Fibroblast of skin of right biceps (primary cell): ENCODE data around the gene GARNL3.

Experiments used
- DNase-seq: peaks from one replicate; pipeline ENCODE4 v3.0.0-alpha.2; 2013

Gene GARNL3

DNA sequence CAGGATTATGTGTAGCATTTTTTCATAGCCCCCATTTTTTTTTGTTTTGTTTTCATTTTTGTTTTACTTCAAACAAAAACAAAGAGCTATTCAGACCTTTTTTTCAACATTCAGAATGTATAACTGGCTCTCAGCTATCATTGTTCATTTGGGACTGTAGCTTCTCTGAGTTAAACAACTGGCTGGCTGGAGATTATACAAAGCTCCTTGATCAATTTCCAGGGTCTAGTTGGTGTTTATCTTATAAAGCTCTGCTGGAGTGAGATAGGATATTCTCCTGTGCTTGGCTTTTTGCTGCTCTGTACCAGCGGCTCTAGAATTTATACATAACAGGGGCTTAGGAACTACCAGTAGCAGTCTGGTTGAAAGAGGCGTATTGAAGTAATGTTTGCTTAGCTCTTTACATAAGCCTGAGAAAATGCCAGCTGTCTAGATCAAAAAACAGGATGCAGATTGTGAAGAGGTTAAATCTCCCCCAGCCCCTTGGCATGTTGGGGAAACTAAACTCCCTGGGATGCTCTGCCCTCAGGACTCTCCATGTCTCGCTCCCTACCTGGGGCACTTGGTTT is 15.2 kb downstream of the GARNL3 start:
- DNase-seq = no peak

DNA sequence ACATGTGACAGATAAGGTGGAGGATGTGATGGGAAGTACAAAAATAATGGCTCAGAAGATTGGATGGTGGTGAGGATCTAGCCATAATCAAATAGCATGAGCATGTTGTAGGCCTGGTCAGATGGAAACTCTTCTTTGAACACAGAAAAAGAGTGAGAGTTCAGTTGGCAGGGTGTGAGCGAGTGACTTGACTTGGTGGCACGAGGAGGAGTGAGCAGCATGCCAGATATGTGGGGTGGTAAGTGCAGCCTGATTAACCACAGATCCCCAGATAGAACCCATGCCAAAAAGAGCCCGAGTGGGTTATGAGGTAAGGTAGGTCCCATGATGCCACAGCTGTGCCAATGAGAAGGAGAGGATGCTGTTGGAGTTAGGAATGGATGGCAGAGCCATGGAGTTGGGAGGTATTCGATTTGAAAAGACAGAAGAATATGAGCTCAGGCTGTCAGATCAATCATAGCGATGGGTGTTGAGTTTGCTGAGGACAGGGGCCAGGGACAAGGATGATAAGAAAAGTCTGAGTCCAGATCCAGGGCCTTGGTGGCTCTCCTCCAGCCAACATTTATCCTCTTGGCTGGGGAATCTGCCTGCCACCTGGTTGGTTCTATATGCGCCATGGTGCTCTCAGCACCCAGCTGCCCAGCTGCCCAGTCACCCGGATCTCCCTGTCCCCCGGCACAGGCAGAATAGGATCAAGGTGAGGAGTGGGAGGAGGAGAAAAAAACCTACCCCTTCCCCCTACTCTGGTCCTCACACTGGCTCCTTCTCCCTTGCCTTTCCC is 16.5 kb downstream of the GARNL3 start:
- no peak for DNase-seq

DNA sequence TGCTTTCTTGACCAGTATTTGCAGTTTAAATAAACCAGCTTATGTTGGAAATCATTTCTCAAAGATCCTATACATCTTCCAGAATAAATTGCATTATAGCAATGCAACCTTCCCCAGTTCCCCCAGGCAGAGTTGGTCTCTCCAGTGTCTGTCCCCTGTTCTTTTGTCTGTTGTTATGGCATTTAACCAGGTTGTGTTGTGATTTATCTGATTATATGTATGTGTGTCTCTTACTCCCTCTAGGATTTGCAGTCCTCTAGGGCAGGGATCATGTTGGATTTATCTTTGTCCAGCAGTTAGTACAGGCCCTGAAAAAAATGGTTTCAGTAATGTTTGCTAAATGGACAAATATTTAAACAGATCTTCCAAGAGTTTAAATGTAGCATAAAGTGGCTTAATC is 17.3 kb downstream of the GARNL3 start:
- DNase-seq = no peak

DNA sequence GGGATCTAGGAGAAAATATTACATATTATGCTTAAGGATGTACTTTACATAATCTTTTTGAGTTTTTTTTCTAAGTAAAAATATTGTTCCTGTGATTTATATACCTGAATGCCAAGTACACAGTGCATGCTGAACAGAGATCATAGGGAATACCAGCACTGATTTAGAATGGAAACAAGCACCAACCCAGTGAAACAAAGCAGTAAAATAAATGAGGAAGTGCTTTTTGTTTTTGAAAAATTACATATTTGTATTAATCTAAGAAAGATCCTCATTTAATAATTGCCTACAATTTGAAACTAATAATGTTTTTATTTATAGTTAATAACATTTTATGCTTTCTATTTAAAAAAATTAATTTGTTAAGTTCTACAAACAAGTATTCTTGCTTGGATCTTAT is 18.0 kb downstream of the GARNL3 start:
- no peak for DNase-seq

DNA sequence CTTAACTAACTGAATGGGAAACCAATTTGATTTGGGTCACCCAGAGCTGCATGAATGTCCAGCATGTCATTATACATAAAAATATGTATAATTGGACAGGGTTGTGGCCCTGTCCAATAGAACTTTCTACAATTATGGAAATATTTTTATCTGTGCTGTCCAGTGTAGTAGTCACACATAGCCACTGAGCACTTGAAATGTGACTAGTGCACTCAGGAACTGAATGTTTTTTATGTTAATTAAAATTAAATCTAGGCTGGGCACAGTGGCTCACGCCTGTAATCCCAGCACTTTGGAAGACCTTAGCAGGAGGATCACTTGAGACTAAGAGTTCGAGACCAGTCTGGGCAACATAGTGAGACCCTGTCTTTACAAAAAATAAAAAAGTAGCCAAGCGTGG is 18.6 kb downstream of the GARNL3 start:
- DNase-seq = no peak

DNA sequence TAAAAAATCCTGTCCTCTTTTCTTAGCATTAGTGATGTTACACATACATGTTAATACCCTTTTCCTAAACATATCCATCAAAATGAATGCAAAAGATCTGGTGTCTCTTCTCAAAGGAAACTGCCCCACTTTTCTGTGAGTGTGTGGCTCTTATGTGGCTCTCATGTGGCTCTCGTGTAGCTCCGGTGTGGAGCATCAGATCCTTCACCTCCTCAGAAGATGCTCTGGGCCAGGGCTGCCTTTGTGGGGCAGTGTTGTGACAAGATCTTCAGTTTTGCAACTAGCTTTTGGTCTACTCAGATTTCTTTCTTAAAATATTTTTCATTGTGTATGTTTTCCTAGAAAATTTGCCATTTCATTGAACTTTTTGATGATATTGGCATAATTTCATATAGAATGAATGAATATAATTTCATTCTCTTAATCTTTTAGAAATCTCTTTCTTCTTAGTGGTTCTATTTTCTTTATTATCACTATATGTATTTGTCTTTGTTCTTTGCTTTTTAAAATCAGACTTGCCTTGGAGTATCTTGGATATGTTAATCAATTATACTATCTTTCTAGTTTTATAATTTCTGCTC is 19.4 kb downstream of the GARNL3 start:
- DNase-seq = peak; percentile 40

DNA sequence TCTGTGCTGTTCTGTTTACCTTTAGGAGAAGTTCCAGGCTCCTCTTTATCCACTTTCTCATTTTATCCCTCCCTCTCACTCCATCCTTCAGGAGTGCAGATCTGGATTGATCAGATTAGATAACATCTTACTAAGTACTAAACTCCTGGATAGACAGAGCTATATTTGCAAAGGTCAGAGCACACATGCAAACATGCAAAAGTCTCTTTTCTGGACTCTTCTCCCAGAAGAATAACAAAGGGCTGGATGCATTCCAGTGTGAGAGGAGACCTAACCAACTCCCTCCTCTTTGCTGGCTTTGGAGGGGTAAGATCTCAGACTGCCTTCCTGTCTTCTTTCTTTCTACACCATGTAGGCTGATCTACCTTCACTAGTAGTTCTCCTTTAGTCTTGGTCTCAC is 21.4 kb downstream of the GARNL3 start:
- DNase-seq = no peak

DNA sequence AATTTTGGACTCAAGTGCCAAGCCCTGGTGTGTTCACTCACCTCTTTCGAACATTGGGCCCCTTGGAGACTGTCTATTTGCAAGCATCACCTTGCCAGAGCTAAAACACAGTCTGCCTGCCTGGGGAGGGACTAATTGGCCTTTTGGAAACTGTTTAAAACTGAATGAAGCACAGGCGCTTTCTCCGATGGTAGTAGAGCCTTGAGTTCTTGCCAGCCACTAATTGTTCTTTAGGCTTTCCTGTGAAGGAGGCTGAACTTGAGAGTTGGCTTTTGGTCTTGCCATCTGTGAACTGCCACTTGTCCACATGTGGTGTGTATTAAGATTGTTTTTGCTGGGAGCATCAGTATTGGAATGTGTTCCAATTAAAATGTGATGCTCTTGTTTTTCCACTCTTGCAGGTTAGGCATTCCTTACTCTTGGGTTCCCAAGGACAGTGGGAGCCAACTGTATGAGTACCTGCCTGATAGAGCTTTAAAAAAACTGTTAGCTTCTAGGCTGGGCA is 26.0 kb downstream of the GARNL3 start:
- DNase-seq = no peak

DNA sequence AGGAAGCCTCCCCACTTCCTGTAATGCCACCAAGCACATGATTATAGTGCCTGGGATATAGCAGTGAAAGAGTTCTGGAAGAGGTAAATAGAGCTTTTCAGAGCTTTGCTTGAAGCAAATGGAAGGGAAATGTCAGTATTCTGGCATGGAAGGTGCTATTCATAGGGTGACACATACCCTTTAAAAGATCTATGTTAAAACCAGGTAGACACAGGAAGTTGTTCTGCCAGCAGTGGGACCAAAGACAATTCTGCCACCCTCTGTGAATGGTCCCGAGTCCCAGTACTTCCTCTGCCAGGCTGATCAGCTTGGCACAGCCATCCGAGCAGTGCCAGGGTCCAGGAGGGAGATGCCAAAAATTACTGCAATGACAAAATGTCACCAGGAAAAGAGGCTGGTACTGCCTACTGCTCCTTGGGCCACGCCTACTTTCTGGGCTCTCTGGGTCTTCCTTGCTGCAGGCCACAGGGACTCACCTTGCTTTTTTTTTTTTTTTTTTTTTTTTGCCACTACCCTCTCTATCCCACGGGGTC is 26.7 kb downstream of the GARNL3 start:
- no peak for DNase-seq

DNA sequence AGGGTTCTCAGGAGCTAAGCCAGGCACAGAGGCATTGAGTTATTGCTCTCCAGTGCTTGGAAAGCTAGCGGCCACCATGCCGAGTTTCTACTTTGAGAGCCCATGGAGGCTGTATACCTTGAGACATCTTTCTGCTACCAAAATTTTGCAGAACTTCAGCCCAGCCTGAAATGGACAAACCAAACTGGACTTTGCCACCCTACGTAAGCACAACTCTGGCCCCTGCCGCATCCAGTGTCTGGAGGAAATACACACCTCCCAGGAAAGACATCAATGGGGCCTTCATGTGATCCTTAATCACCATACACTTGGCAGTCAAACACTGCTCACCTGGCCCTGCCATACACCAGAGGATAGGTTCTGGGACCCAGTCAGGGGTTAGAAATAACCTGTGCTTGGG is 27.8 kb downstream of the GARNL3 start:
- DNase-seq = no peak

DNA sequence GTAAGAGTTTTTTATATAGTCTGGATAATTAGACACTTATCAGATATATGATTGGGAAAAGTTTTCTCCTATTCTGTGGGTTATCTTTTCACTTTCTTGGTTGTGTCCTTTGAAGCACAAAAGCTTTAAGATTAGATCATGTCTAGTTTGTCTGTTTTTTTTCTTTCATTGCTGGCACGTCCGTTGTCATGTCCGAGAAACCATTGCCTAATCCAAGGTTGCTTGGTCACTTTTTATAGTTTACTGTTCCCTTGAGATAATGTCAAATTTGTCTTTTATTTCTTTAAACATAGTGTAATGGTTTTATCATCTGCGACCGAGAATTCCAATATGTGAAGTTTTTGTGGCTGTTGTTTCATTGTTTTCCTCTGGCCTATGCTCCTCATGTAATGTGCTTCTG is 28.8 kb downstream of the GARNL3 start:
- no peak for DNase-seq

DNA sequence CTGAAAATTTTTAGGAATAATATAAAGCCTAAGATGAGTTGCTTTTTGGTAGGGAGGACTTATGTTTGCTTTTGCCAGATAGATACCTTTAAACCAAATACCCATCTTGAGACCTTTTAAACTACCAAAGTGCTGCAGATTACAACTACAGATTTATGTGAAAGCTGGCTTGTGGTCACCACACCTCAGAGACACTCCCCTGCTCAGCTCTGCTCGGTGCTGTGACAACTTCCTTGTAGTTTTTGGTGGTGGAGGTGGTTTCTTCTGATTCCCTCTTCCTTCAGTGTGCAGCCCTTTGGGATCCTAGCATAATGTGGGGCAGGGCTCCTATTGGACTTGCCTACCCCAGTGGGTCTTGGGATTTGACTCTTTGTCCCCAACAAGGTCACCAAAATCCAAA is 29.2 kb downstream of the GARNL3 start:
- DNase-seq = no peak

DNA sequence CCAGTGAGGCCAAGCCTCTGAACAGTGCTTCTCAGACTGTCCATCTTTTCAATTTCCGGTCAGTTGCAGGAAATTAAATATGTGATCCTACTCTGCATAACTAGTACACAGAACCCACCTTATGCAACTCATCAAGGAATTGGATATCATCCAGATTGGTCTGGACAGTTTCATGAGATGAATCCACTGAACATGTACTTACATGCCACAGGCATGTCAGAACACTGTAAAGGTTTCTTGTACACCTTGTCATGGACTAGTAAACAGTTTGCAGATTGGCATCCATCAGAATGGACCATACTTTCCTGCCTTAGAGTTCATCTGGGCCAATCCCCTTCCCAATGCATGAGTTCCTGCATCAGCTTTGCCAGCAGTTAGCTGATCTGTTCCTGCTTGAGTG is 30.4 kb downstream of the GARNL3 start:
- DNase-seq = no peak

DNA sequence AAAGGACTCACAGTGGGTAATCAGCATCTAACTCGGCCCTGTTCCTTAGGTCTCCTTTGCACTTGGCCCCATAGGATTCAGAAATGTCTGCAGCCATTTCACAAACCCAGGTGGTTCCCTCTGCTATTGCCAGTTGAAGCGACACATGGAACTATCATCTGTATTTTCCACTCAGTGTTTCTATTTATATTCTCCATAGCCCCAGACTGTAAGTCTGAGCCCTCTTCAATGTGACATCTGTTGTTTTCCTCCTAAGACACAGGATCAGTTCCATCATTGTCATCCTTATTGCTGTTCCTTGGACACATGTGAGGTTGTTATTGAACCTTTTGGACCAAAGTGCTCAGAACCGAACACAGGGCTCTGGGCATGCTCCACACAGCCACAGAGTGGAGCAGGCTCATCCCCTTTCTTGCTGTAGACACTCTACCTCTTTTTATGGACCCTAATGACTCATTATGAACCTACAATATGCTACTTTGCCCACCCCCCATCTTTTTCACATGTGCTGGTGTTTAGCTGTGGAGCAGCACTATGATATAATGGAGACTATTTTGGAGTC is 36.4 kb downstream of the GARNL3 start:
- no peak for DNase-seq

DNA sequence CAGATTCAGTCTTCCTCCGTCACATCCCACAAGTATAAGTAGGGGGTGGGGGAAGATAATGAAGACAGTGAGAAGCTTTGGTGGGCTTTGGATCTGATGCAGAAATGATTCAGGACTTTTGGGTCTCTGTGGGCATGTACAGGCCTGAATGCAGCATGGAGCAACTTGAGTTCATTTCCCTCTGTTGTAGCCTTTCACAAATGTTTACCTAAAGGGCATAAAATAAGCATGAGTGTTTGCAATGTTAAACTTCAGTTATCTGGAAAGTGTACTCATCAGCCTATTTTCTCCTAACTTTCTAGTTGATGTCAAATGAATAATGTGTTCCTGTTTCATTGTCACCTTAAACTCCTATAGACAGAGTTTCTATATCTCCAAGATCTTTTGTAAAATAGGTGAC is 39.3 kb downstream of the GARNL3 start:
- no peak for DNase-seq

DNA sequence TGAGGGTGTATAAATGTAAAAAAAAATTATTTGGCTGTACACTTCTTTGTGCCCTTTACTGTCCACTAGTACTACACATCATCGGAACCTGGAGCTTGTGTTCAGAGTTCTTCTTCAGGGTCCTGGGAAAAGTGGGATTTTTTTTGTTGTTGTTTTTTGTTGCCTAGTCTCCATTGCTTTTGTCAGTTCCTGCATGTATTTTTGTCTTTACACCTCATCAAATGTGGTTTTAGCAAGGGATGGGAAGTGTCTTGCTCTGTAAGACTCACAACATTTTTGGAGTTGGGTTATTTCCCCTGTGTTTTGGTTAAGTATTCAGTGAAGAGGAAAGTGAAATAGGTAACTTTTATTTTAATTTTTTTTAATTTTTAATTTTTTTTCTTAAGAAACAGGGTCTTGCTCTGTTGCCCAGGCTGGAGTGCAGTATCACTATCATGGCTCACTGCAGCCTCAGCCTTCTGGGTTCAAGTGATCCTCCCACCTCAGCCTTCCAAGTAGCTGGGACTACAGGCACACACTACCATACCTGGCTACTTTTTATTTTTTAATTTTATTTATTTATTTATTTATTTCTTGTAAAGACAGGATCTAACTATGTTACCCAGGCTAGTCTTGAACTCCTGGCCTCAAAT is 40.7 kb downstream of the GARNL3 start:
- no peak for DNase-seq

DNA sequence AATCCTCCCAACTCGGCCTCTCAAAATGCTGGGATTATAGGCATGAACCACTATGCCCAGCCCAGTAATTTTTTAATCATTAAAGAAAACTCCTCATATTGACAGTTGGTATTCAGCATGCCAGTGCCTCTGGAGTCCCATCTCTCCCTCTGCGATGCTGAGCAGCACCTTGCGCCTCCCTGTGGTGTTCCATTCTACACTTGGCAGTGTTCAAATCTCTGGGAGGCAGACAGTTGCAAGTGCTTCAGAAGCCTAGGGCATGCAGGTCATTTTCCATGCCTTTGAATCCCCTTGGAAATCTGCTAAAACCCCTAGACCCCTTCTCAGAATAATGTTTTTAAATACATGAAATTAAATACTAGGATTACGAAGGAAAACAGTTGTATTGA is 41.3 kb downstream of the GARNL3 start:
- no peak for DNase-seq

DNA sequence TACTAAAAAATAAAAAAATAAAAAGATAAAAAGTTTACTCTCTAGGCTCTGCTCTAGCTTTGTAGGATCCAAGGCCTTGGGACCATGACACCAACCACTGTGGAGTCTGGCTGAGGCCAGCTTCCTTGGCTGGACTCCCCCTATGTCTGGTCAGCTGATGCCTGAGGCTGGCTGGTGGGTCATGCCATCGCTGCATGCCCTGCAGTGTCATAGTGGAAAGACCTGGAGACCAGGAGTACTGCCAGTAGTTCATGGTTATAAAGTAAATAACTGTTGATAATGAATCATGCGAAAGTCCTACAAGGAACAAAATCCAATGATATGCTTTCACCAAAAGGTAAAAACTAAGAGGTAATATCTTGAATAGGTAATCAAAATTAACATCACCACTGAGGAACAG is 43.2 kb downstream of the GARNL3 start:
- no peak for DNase-seq

DNA sequence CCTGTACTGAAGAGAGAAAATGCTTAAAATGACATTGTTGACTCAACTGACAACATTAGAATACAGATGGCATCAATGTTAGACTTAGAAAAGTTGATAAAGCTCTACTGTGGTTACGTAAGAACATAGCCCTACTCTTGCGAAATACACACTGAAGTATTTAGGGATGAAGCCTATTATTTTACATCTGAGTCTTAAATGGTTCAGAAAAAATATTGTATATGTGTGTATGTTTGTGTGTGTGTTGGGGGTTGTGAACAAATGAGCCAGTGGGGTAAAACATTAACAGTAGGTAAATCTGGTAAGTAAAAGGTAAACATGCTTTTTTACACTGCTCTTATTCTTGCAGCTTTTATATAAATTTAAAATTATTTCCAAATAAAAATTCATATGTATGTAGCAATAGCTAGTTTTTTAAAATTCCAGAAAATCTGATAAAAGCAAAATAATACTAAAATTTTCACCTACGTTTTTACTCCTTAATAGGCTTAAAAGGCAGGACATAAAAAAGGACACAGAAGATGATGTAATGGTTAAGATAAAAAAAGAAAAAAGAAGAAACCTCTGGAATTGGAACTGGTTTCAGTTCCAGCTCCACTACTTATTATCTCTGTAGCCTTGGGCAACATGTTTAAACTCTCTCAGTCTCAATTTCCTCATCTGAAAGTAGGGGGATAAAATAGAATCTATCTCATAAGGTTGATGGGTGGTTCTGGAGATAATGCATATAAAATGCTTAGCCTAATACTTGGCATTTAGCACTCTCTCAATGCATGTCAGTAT is 44.3 kb downstream of the GARNL3 start:
- DNase-seq = peak; percentile 38

DNA sequence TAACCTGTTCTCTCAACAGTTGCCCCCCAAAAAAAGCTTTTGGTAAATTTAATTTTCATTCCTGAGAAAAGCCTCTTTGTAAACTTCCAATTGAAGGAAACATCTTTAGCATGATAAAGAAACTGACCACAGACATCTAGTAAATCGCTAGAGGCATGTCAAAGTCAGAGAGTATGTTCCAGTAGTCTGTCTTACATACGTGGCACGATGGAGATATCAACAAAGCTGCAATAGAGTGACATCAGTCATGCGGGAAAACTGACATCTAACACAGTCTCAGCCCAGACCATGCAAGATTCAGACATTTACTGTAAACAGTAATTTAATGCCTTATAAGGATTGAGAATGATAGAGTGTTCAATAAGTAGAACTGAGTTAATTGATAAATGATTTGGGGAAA is 45.1 kb downstream of the GARNL3 start:
- DNase-seq = no peak

DNA sequence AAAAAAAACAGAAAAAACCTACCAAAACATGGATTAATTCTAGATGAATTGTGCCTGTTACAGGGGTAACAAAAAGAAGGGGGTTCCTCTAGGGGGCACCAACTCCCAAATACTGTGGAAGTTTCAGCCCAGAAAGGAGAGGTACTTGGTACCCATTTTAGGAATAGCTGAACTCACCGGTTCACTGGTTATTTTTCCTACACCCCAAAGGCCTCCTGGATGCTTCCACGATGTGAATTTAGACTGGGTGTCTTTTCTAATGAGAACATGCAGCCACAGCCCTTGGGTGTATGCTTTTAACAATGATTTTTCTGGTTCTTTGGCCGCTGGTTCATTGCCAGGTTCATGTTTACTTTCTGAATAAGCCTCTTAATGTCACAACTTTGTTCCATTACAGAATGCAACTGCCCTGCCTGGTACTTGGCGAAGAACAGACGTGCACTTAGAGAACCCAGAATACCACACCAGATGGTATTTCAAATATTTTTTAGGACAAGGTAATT is 46.7 kb downstream of the GARNL3 start:
- peak; percentile 15 for DNase-seq

DNA sequence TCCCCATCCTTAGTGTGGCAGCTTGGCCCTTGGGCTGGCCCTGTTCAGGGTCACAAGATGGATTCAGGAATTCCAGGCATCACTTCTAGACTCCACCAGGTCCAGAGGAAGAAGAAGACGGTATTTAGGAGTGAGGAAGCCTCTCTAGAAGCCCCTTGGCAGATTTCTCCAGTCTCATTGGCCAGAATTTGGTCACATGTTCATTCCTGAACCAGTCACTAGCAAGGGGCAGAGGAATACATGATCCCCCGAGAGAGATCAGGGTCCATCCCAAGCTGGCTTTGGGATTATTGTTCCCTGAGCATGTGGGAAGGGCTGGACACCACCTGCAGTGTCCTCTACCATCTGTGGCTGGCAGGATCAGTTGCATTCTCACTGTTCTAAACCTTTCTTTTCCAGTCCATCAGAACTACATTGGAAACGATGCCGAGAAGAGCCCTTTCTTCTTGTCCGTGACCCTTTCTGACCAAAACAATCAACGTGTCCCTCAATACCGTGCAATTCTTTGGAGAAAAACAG is 48.5 kb downstream of the GARNL3 start:
- DNase-seq = no peak
